KOPT-K1 (cell line): Measurements from ENCODE around the gene CCT3.
"Not testable (repeated sequence)": the region's sequence is repeated elsewhere in the genome, so short reads cannot be mapped to it uniquely, and the experiment has no call there.

Experiments used
- H3K27ac ChIP-seq: fragments of 200-600 bp; sonication (generic); 2 replicates; pipeline ENCODE4 v1.5.1; 2016; ENCODE audit warnings: antibody characterized with exemption, mild to moderate bottlenecking, low read depth, low read length; ENCODE audit not compliant: poor library complexity, severe bottlenecking
- H3K36me3 ChIP-seq: fragments of 200-600 bp; sonication (generic); 2 replicates; pipeline ENCODE4 v1.5.1; 2017; ENCODE audit warnings: antibody characterized with exemption, mild to moderate bottlenecking, low read length, moderate library complexity; ENCODE audit not compliant: insufficient read depth
- H3K9me3 ChIP-seq: fragments of 200-600 bp; sonication (generic); 2 replicates; pipeline ENCODE4 v1.5.1; 2017; ENCODE audit warnings: antibody characterized with exemption, low read length, mild to moderate bottlenecking; ENCODE audit not compliant: insufficient read depth, poor library complexity, severe bottlenecking

Gene CCT3

GRCh38 chr1:156373546-156373945 lies 35.5 kb upstream of the CCT3 start:
- Histone ChIP-seq H3K36me3 (no peaks in the 10 kb centered on the region), H3K9me3 (no peaks in the 10 kb centered on the region), H3K27ac (no peak overlapping the region)

DNA sequence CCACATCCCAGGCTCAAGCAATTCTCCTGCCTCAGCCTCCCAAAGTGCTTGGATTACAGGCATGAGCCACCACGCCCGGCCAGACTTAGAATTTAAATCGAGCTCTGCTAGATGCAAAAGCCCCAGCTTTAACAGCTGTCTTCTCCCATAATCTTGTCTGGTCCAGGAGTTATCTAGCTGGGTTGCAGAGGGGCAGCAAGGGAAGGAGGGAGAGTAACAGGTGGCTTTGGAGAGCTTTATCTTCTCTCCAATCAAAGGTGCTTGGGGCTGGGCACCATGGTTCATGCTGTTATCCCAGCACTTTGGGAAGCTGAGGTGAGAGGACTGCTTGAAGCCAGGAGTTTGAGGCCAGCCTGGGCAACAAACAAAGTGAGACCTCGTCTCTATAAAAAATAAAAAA lies 34.8 kb upstream of the CCT3 start:
- H3K9me3 ChIP-seq, result no peaks in the 10 kb centered on the region
- no peak overlapping the region for H3K27ac ChIP-seq
- H3K36me3 ChIP-seq, result no peaks in the 10 kb centered on the region

- no peak overlapping the region for H3K27ac ChIP-seq
- no peaks in the 10 kb centered on the region for H3K36me3 ChIP-seq
- H3K9me3 ChIP-seq, result no peaks in the 10 kb centered on the region
Observed at GRCh38 chr1:156372265-156372586, 34.1 kb upstream of the CCT3 start.

DNA sequence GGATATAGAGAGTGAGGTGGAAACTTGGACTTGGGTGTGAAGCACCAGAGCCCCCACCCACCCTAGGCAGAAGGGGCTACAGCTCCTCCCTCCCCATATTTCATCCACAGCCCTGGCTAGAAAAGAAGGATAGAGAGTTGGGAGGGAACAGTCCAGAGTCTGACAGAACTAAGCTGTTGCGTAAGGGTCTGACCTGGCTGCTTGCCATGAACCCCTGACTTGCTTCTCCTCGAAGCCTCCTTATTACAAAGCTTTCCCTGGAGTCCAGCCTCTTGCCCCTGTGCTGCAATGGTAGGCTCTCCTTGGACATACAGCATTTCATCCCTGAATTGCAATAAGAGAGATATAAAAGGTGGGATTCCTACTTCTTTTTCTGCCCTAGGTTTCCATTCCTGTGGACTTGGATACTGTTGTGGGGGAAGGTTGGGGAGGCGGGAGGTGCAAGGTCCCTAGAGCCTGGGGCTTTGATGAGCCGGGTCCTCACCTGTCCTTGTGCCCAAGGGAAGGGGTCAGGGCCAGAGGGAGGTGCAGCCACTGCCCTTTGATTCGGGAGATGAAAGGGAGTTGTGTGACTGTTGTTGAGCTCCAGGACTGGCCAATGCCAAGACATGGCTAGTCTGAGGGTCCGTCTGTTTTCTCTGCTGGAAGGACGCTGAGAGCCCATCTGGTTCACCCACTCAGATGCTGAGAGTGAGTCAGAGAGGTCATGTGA lies 33.6 kb upstream of the CCT3 start:
- H3K27ac ChIP-seq, result no peak overlapping the region
- H3K36me3 ChIP-seq, result no peaks in the 10 kb centered on the region
- H3K9me3 ChIP-seq, result no peaks in the 10 kb centered on the region

- H3K36me3 ChIP-seq, H3K27ac ChIP-seq, H3K9me3 ChIP-seq: not testable (repeated sequence)
Observed at GRCh38 chr1:156369685-156370286, 31.7 kb upstream of the CCT3 start.

DNA sequence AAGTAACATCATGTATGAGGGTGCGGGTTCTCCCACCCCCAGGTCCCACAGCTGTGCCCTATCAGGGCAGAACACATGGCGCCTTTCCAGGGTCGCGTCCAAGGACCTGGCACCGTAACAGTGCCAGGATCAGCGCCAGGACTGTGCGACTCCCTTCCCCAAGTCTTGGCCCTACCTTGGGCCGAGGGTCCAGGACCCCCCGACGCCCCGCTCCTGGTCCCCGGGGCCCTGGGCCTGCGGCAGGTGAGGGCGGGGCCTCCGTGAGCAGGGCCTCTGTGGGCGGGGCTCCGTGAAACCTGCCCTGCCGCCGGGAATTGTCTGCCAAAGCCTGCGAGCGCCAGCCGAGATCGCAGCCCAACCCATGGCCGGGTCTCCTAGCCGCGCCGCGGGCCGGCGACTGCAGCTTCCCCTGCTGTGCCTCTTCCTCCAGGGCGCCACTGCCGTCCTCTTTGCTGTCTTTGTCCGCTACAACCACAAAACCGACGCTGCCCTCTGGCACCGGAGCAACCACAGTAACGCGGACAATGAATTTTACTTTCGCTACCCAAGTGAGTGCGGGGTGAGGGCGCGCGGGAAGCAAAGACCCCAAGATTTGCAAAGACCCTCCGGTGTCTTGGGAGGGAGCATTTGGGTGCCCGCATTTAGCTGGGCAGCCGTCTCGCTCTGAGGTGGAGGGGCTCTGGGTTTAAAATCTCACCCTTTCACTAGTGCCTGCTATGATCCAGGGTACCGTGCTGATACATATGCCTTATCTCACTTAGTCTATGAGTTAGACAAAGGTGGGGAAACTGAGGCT lies 31.0 kb upstream of the CCT3 start, which contains the start of gene RHBG:
Gene RHBG (plus strand): TSS at position 323 of the 796 bp plus-strand sequence. CDS start 39 bp downstream, at position 362.
- Histone ChIP-seq H3K36me3 (no peaks in the 10 kb centered on the region), H3K9me3 (no peaks in the 10 kb centered on the region), H3K27ac (no peak within 1 kb of the TSS)

DNA sequence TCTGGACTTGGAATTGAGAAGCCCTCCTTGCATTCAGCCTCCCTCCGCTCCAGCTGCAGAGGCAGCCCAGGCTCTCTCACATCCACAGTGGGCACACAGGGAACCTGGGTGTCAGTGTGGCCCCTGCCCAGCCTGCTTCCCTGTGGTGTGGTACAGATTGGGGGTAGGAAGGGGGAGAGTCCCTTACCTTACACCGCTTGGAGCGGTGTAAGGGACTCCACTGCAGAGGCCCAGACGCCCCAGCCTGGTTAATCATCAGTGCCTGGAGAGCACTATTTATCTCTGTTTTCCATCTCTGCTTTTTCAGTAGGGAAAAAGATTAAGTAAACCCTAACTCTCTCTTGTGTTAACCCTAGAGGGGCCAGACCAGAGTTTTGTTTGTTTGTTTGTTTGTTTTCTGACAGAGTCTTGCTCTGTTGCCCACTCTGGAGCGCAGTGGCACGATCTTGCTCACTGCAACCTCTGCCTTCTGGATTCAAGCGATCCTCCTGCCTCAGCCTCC lies 30.1 kb upstream of the CCT3 start:
- Histone ChIP-seq H3K9me3 (no peaks in the 10 kb centered on the region), H3K36me3 (no peaks in the 10 kb centered on the region), H3K27ac (no peak overlapping the region)

- H3K36me3 ChIP-seq, result no peaks in the 10 kb centered on the region
- no peak overlapping the region for H3K27ac ChIP-seq
- H3K9me3 ChIP-seq, result no peaks in the 10 kb centered on the region
Observed at GRCh38 chr1:156367383-156368156, 29.5 kb upstream of the CCT3 start.

DNA sequence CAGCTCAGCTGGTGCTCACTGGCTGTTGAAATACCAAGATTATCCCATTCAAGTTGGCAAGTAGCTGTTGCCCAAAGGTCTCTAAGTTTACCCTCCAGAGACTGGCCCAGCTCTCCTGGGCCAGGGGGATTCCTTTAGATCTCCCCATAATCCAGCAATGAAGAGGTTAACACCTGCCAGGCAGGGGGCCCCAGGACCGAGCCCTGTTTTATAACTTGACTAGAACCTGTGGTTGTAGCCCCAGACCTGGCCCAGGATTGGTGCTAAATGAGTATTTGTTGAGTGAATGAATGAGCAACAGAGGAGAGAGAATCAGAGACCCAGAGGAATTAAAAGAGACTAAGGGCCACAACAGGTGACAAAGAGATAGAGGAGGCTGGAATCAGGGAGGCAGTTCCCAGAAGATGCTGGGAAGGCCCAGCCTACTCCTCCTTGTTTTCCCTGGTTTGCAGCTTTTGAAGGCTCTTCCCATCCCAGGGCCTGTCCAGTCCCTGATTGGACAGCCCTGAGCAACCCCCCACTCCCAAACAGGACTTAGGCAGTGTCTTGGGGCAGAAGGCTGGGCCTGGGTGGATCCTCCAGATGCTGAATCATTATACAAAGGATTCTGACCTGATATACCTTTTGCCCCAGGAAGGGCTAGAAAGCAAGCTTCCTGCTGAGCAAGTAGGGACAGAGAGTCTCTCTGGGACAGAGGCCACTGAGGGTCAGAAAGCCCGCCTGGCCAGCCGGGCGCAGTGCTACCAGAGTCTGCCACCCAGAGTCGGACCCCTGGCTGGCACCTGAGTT lies 28.5 kb upstream of the CCT3 start:
- Histone ChIP-seq H3K36me3 (no peaks in the 10 kb centered on the region), H3K27ac (no peak overlapping the region), H3K9me3 (no peaks in the 10 kb centered on the region)

DNA sequence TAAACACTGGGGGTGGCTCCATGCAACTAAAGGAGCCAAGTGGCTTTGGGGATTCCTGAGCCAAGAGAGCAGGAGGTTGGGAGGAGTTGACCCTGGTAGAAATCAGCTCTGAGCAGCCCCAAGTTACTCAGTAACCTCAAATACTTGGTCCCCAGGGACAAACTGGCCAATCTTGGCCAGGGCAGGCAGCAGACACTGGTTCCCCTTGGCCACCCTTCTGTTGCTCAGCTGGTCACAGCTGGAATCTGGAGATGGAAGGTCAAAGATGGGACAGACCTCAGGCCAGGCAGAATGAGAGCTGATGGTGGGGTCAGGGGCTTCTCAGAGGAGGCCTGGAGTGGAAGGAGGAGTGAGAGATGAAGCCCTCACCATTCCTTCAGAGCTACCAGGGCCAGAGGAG lies 27.7 kb upstream of the CCT3 start:
- Histone ChIP-seq H3K27ac (no peak overlapping the region), H3K36me3 (no peaks in the 10 kb centered on the region), H3K9me3 (no peaks in the 10 kb centered on the region)

DNA sequence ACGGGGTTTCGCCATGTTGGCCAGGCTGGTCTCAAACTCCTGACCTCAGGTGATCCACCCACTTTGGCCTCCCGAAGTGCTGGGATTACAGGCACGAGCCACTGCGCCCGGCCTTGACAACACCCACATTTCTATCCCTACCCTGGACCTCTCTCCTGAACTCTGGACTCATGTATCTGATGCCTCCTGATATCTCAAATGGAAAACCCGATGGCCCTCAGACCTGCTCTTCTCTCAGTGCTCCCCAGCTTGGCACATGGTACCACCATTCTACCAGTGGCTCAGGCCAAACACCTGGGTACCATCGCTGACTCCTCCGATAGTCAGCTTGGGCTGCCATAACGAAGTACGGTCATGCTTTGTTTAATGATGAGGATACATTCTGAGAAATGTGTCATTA lies 22.4 kb upstream of the CCT3 start:
- no peaks in the 10 kb centered on the region for H3K36me3 ChIP-seq
- no peaks in the 10 kb centered on the region for H3K9me3 ChIP-seq
- no peak overlapping the region for H3K27ac ChIP-seq

DNA sequence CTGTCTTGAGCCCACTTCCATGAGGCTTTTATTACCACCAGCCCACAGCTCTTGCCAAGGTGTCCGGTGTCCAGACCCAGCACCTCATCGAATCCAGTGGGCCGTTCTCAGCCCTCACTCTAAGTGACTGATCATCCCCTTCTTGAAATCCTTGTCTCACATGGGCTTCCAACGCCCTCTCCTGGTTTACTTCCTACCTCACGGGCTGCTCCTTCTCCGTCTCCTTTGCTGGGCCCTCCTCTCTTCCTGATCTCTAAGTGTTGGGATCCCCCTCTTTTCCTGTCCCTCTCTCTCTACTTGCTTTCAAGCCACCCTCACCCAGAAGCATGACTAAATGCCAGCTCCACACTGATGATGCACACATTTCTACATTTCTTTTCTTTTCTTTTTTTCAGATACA lies 21.9 kb upstream of the CCT3 start:
- H3K27ac ChIP-seq, result no peak overlapping the region
- no peaks in the 10 kb centered on the region for H3K36me3 ChIP-seq

GRCh38 chr1:156359249-156359648 lies 21.2 kb upstream of the CCT3 start:
- H3K9me3 ChIP-seq, result no peaks in the 10 kb centered on the region
- H3K27ac ChIP-seq, result no peak overlapping the region
- H3K36me3 ChIP-seq, result no peaks in the 10 kb centered on the region

More for the DNA sequence above, 21.9 kb upstream of the CCT3 start:
- no peaks in the 10 kb centered on the region for H3K9me3 ChIP-seq

GRCh38 chr1:156358641-156359040 lies 20.5 kb upstream of the CCT3 start:
- H3K27ac ChIP-seq, result no peak overlapping the region
- H3K36me3 ChIP-seq, result no peaks in the 10 kb centered on the region
- H3K9me3 ChIP-seq, result no peaks in the 10 kb centered on the region
